ENCODE results near the gene RILPL1. TPM values are rescaled to one million over a fixed set of nuclear protein-coding genes. Genes with fewer than 3 reads are reported as not detected.
A peak's percentile ranks its signal among the peaks of the same experiment; 100 is the strongest.
"Not testable (repeated sequence)": the region's sequence is repeated elsewhere in the genome, so short reads cannot be mapped to it uniquely, and the experiment has no call there.

The RILPL1 gene
- total and polyA plus RNA-seq, 5 donors, result 118 to 146 (median 131) TPM

- intact Hi-C loops (cut with DNase I), result no loop called here
- Histone ChIP-seq H3K4me1 (ENCODE audit: control insufficient read depth, insufficient read depth, low read length) (peaks cover 2% of the 10 kb centered on the region), H3K4me3 (ENCODE audit: low read length) (no peak overlapping the region), H3K27ac (ENCODE audit: low read length) (no peak overlapping the region), H3K27me3 (ENCODE audit: control insufficient read depth, insufficient read depth) (no peaks in the 10 kb centered on the region), H3K9me3 (ENCODE audit: control insufficient read depth, low read length) (no peaks in the 10 kb centered on the region)
- ATAC-seq (no peak), DNase-seq (no peak)
- 86% methylated on average over 4 of the region's 4 CpGs for WGBS
These were observed 90.7 kb downstream of the RILPL1 start for GRCh38 chr12:123442774-123443173.

DNA sequence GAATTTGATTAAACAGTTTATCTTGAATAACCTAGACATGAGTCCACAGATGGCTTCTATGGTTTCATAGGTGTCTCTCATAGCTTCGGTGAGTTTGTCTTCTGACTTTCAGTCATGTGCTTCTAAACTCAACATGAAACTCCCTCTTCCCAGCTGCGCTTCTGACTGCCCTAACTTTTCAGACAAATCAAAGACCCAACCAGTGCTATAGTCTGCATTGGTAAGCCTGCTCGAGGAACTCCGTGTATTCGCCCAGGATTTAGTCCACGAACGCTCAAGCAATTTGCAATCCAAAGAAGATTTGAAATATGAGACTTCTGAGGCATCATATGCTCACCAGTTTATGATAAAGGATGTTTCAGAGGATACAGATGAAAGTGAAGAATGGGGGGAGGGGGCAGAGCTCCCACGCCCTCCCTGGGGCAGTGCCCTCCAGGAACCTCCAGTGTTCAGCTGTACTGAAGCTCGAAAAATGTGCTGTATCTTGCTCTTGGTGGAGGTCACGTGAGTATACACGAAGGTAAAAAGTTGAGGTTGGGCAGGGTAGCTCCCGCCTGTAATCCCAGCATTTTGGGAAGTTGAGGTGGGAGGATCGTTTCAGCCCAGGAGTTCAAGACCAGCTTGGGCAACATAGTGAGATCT lies 91.9 kb downstream of the RILPL1 start:
- no peaks in the 10 kb centered on the region for H3K9me3 ChIP-seq (ENCODE audit: control insufficient read depth, low read length)
- intact Hi-C loops (cut with DNase I), result no loop called here
- WGBS, result 88% methylated on average over 13 of the region's 13 CpGs
- H3K4me1 ChIP-seq (ENCODE audit: control insufficient read depth, insufficient read depth, low read length), result peaks cover 2% of the 10 kb centered on the region
- no peak overlapping the region for H3K27ac ChIP-seq (ENCODE audit: low read length)
- ATAC-seq (no peak), DNase-seq (no peak)
- H3K4me3 ChIP-seq (ENCODE audit: low read length), result no peak overlapping the region
- no peaks in the 10 kb centered on the region for H3K27me3 ChIP-seq (ENCODE audit: control insufficient read depth, insufficient read depth)

- Histone ChIP-seq H3K27me3 (ENCODE audit: control insufficient read depth, insufficient read depth) (no peaks in the 10 kb centered on the region), H3K9me3 (ENCODE audit: control insufficient read depth, low read length) (no peaks in the 10 kb centered on the region), H3K4me3 (ENCODE audit: low read length) (peak within 1 kb of the TSS; percentile 80), H3K4me1 (ENCODE audit: control insufficient read depth, insufficient read depth, low read length) (peaks cover 6% of the 10 kb centered on the region), H3K27ac (ENCODE audit: low read length) (peak within 1 kb of the TSS; percentile 30)
- WGBS, result under 1% methylated on average over 69 of the region's 69 CpGs
- DNase-seq (peak; percentile 90 to 96 (median 96)), ATAC-seq (peak; percentile 96 to 97)
- intact Hi-C loops (cut with DNase I), result no loop called here
These were observed 97.2 kb downstream of the RILPL1 start, which contains the start of gene RILPL2 for GRCh38 chr12:123436017-123436964. RILPL2 (minus strand) TSS chr12:123436684; CDS start chr12:123436420, 264 bp downstream.

DNA sequence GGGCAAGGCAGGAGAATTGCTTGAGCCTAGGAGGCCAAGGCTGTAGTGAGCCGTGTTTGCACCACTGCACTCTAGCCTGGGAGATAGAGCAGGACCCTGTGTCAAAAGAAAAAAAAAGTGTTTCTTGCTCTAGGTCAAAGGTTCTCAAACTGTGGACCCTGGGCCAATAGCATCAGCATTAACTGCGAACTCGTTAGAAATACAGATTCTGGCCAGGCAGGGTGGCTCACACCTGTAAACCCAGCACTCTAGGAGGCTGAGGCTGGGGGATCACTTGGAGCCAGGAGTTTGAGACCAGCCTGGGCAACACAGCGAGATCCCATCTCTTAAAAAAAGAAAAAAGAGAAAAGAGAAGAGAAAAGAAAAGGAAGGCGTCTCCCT lies 97.9 kb downstream of the RILPL1 start:
- 44% methylated on average over 5 of the region's 5 CpGs for WGBS
- peaks cover 6% of the 10 kb centered on the region for H3K4me1 ChIP-seq (ENCODE audit: control insufficient read depth, insufficient read depth, low read length)
- peak overlapping the region; percentile 80 for H3K4me3 ChIP-seq (ENCODE audit: low read length)
- no peak overlapping the region for H3K27ac ChIP-seq (ENCODE audit: low read length)
- no peaks in the 10 kb centered on the region for H3K9me3 ChIP-seq (ENCODE audit: control insufficient read depth, low read length)
- intact Hi-C loops (cut with DNase I), result no loop called here
- DNase-seq (no peak), ATAC-seq (no peak)
- H3K27me3 ChIP-seq (ENCODE audit: control insufficient read depth, insufficient read depth), result no peaks in the 10 kb centered on the region

DNA sequence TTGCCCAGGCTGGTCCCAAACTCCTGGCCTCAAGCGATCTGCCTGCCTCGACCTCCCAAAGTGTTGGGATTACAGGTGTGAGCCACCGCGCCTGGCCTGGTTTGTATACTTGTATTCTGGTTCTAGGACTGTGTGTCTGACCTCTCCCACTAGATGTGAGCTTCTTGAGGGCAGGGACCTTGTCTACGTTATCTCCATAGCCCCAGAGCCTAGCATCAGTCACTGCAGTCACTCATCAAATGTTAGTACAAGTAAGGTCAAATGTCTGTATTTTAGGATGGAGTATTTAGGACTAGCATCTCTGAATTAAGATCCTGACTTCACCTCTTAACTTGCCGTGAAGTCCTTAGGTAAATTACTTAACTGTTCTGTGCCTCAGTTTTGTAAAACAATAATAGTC lies 99.9 kb downstream of the RILPL1 start:
- ATAC-seq, result no peak
- no peak overlapping the region for H3K27ac ChIP-seq (ENCODE audit: low read length)
- 93% methylated on average over 6 of the region's 6 CpGs for WGBS

DNA sequence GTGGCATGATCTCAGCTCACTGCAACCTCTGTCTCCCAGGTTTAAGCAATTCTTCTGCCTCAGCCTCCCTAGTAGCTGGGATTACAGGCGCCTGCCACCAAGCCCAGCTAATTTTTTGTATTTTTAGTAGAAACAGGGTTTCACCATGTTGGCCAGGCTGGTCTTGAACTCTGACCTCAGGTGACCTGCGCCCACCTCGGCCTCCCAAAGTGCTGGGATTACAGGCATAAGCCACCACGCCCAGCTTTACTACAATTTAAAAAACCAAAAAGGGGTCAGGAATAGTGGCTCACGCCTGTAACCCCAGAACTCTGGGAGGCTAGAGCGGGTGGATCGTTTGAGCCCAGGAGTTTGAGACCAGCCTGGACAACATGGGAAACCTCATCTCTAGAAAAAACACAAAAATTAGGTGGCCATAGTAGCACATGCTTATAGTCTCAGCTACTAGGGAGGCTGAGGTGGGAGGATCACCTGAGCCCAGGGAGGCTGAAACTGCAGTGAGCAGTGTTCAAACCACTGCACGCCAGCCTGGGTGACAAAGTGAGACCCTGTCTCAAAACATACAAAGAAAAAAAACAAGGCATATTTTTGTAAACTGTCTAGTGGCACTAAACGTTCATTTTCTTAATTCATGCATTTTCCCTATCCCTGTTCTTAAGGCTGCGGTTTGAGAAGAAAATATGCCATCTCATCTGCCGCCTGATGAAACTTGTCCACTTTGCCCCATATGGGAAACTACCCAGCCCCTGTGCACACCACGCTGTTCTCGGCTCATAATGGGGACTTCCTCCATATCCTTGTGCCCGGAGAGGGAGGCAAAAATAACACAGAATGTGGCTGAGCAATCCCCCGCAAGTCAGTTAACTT lies 101.3 kb downstream of the RILPL1 start:
- peak overlapping the region; percentile 14 for H3K4me3 ChIP-seq (ENCODE audit: low read length)
- H3K9me3 ChIP-seq (ENCODE audit: control insufficient read depth, low read length); intact Hi-C loops (cut with DNase I); DNase-seq; H3K4me1 ChIP-seq (ENCODE audit: control insufficient read depth, insufficient read depth, low read length); H3K27me3 ChIP-seq (ENCODE audit: control insufficient read depth, insufficient read depth); H3K27ac ChIP-seq (ENCODE audit: low read length); ATAC-seq: not testable (repeated sequence)
- WGBS, result 66% methylated on average over 15 of the region's 15 CpGs

More for the DNA sequence above, 99.9 kb downstream of the RILPL1 start:
- H3K4me1 ChIP-seq (ENCODE audit: control insufficient read depth, insufficient read depth, low read length), result peaks cover 6% of the 10 kb centered on the region
- H3K9me3 ChIP-seq (ENCODE audit: control insufficient read depth, low read length), result no peaks in the 10 kb centered on the region
- no peak overlapping the region for H3K4me3 ChIP-seq (ENCODE audit: low read length)
- no peak for DNase-seq
- H3K27me3 ChIP-seq (ENCODE audit: control insufficient read depth, insufficient read depth), result no peaks in the 10 kb centered on the region
- intact Hi-C loops (cut with DNase I), result no loop called here

GRCh38 chr12:123429101-123429500 lies 104.4 kb downstream of the RILPL1 start:
- ATAC-seq; H3K27ac ChIP-seq (ENCODE audit: low read length); H3K9me3 ChIP-seq (ENCODE audit: control insufficient read depth, low read length); intact Hi-C loops (cut with DNase I); DNase-seq; H3K27me3 ChIP-seq (ENCODE audit: control insufficient read depth, insufficient read depth); H3K4me1 ChIP-seq (ENCODE audit: control insufficient read depth, insufficient read depth, low read length); H3K4me3 ChIP-seq (ENCODE audit: low read length): not testable (repeated sequence)
- WGBS, result 98% methylated on average over 8 of the region's 8 CpGs

DNA sequence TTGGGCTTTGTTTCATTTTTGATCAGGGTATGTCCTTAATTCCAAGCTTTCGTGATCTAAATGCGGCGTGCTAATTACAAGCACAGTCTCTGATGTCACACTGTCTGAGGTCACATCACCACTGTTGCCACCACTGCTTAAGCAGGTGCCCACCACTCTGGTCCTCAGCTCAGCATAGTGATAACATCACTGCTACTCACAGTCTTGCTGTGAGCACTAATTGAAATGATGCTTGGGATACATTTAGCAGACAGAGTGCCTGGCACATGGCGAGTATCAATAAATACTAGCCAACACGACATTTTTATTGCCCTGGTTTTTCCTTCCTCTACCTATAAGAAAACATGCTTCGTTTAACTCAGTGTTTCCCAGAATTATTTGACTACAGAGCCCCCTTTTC lies 104.9 kb downstream of the RILPL1 start:
- H3K9me3 ChIP-seq (ENCODE audit: control insufficient read depth, low read length), result no peaks in the 10 kb centered on the region
- no peak for ATAC-seq
- no peak overlapping the region for H3K4me3 ChIP-seq (ENCODE audit: low read length)
- intact Hi-C loops (cut with DNase I), result no loop called here
- H3K4me1 ChIP-seq (ENCODE audit: control insufficient read depth, insufficient read depth, low read length), result peaks cover 2% of the 10 kb centered on the region
- DNase-seq, result no peak
- no peaks in the 10 kb centered on the region for H3K27me3 ChIP-seq (ENCODE audit: control insufficient read depth, insufficient read depth)
- 91% methylated on average over 6 of the region's 6 CpGs for WGBS
- H3K27ac ChIP-seq (ENCODE audit: low read length), result no peak overlapping the region

DNA sequence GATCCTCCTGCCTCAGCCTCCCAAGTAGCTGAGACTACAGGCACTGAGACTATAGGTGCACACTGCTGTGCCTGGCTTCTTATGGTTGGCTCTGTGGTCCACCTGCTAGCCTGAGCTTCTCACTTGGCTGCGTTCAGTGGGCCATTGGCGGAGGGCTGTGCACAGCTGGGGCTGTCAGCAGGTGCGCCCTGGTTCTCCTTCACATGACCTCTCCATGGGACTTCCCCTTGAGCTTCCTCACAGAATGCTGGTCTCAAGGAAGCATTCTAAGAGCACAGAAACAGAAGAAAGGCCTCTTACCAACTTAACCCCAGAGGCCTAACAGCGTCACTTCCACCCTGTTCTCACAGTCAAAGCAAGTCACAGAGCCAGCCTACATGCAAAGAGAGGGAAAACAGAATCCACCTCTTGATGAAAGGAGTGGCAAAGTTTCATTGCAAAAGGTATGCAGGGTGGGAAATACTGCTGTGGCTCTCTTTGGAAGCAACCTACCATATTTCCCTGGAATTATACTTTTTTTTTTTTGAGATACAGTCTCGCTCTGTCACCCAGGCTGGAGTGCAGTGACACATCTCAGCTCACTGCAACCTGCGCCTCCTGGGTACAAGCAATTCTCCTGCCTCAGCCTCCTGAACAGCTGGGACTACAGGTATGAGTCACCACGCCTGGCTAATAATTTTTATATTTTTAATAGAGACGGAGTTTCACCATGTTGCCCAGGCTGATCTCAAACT lies 106.3 kb downstream of the RILPL1 start:
- no peaks in the 10 kb centered on the region for H3K27me3 ChIP-seq (ENCODE audit: control insufficient read depth, insufficient read depth)
- no peaks in the 10 kb centered on the region for H3K9me3 ChIP-seq (ENCODE audit: control insufficient read depth, low read length)
- no peak overlapping the region for H3K27ac ChIP-seq (ENCODE audit: low read length)
- intact Hi-C loops (cut with DNase I), result no loop called here
- ATAC-seq (no peak), DNase-seq (no peak)
- H3K4me1 ChIP-seq (ENCODE audit: control insufficient read depth, insufficient read depth, low read length), result no peaks in the 10 kb centered on the region
- no peak overlapping the region for H3K4me3 ChIP-seq (ENCODE audit: low read length)
- 96% methylated on average over 8 of the region's 8 CpGs for WGBS

- WGBS, result 95% methylated on average over 2 of the region's 2 CpGs
- intact Hi-C loops (cut with DNase I), result no loop called here
- no peak overlapping the region for H3K27ac ChIP-seq (ENCODE audit: low read length)
- no peaks in the 10 kb centered on the region for H3K4me1 ChIP-seq (ENCODE audit: control insufficient read depth, insufficient read depth, low read length)
- no peaks in the 10 kb centered on the region for H3K9me3 ChIP-seq (ENCODE audit: control insufficient read depth, low read length)
- ATAC-seq, result no peak
- no peaks in the 10 kb centered on the region for H3K27me3 ChIP-seq (ENCODE audit: control insufficient read depth, insufficient read depth)
- H3K4me3 ChIP-seq (ENCODE audit: low read length), result no peak overlapping the region
- no peak for DNase-seq
These were observed 112.2 kb downstream of the RILPL1 start for GRCh38 chr12:123421314-123421713.
